ENCODE data around the gene PTPDC1.

Gene PTPDC1

DNA sequence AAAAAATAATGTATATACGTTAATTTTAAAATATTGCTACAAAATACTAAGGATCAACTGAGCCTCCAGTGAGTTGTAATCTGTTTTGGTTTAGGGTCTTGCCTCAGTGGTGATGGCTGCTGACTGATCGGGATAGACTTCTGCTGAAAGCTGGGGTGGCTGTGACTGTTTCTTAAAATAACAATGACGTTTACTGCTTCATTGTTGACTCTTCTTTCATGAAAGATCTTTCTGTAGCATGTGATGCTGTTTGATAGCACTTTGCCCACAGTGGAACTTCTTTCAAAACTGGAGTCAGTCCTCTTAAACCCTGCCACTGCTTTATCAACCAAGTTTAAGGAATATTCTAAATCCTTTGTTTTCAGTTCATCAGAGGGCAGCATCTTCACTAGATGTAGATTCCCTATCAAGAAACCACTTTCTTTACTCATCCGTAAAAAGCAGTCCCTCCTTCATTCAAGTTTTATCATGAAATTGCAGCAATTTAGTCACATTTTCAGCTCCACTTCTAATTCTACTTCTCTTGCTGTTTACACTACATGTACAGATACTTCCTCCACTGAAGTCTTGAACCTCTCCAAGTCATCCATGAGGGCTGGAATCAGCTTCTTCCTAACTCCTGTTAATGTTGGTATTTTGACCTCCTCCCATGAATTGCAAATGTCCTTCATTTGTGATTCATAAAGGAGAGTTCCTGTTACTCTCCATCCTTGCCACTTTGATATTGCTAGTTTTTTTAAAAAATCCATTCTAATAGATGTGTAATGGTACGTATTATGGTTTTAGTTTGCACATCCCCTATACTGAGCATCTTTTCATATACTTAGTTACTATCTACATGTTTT lies 41.5 kb upstream of the PTPDC1 start:
- Histone ChIP-seq H3K27ac (ENCODE audit: low read depth, low read length) (no peak overlapping the region), H3F3A (ENCODE audit: insufficient read depth) (no peaks in the 10 kb centered on the region), H3K9ac (ENCODE audit: low read length) (no peak overlapping the region), H3K36me3 (ENCODE audit: low read length) (no peaks in the 10 kb centered on the region), H4K20me1 (ENCODE audit: low read depth, low read length) (no peaks in the 10 kb centered on the region), H3K27me3 (ENCODE audit: low read length) (no peaks in the 10 kb centered on the region), H3K4me2 (ENCODE audit: low read depth, low read length, poor library complexity, severe bottlenecking) (no peak overlapping the region), H3K4me3 (ENCODE audit: insufficient read depth, low read length, poor library complexity, severe bottlenecking) (no peak overlapping the region), H3K9me2 (replicated peaks; ENCODE audit: insufficient read depth, low read length) (no peaks in the 10 kb centered on the region), H3K9me3 (ENCODE audit: insufficient read depth, low read length) (no peaks in the 10 kb centered on the region), H3K79me2 (ENCODE audit: insufficient read depth, low read length) (no peaks in the 10 kb centered on the region), H2AFZ (ENCODE audit: low read depth, low read length, severe bottlenecking) (no peak overlapping the region)
- no peak for TF ChIP-seq EZH2phosphoT487 (conservative IDR thresholded peaks at IDR 0.05; ENCODE audit: low read length)
- TF ChIP-seq, protein P1, sequence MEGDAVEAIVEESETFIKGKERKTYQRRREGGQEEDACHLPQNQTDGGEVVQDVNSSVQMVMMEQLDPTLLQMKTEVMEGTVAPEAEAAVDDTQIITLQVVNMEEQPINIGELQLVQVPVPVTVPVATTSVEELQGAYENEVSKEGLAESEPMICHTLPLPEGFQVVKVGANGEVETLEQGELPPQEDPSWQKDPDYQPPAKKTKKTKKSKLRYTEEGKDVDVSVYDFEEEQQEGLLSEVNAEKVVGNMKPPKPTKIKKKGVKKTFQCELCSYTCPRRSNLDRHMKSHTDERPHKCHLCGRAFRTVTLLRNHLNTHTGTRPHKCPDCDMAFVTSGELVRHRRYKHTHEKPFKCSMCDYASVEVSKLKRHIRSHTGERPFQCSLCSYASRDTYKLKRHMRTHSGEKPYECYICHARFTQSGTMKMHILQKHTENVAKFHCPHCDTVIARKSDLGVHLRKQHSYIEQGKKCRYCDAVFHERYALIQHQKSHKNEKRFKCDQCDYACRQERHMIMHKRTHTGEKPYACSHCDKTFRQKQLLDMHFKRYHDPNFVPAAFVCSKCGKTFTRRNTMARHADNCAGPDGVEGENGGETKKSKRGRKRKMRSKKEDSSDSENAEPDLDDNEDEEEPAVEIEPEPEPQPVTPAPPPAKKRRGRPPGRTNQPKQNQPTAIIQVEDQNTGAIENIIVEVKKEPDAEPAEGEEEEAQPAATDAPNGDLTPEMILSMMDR (IDR thresholded peaks at IDR 0.05; ENCODE audit: insufficient read depth, low read length, poor library complexity, severe bottlenecking) = no peak

DNA sequence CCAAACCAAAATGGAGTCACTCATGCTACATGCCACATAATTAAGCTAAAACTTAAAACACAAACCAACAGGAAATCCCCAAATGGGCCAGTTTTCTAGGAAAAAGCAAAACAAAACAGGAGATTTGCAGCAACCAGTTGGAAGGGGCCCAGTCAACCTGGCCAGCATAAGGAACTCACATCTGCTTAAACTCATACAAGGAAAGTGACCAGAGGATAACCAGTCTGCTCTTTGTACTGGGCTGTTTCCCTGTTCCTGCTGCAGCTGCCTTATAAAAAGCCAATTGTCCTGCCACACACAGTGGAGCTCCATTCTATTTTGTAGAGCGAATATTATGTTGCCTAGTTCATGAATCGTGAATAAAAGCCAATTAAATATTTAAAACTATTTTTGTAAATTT lies 29.5 kb upstream of the PTPDC1 start:
- Histone ChIP-seq H3K36me3 (ENCODE audit: low read length) (no peaks in the 10 kb centered on the region), H4K20me1 (ENCODE audit: low read depth, low read length) (no peaks in the 10 kb centered on the region), H3F3A (ENCODE audit: insufficient read depth) (no peaks in the 10 kb centered on the region), H3K27me3 (ENCODE audit: low read length) (no peaks in the 10 kb centered on the region), H3K9me2 (replicated peaks; ENCODE audit: insufficient read depth, low read length) (no peaks in the 10 kb centered on the region), H3K9me3 (ENCODE audit: insufficient read depth, low read length) (no peaks in the 10 kb centered on the region), H3K4me3 (ENCODE audit: insufficient read depth, low read length, poor library complexity, severe bottlenecking) (no peak overlapping the region), H3K4me2 (ENCODE audit: low read depth, low read length, poor library complexity, severe bottlenecking) (no peak overlapping the region), H3K9ac (ENCODE audit: low read length) (no peak overlapping the region), H3K79me2 (ENCODE audit: insufficient read depth, low read length) (no peaks in the 10 kb centered on the region), H2AFZ (ENCODE audit: low read depth, low read length, severe bottlenecking) (no peak overlapping the region), H3K27ac (ENCODE audit: low read depth, low read length) (no peak overlapping the region)
- TF ChIP-seq, protein P1 (IDR thresholded peaks at IDR 0.05; ENCODE audit: insufficient read depth, low read length, poor library complexity, severe bottlenecking) = no peak
- no peak for TF ChIP-seq EZH2phosphoT487 (conservative IDR thresholded peaks at IDR 0.05; ENCODE audit: low read length)

DNA sequence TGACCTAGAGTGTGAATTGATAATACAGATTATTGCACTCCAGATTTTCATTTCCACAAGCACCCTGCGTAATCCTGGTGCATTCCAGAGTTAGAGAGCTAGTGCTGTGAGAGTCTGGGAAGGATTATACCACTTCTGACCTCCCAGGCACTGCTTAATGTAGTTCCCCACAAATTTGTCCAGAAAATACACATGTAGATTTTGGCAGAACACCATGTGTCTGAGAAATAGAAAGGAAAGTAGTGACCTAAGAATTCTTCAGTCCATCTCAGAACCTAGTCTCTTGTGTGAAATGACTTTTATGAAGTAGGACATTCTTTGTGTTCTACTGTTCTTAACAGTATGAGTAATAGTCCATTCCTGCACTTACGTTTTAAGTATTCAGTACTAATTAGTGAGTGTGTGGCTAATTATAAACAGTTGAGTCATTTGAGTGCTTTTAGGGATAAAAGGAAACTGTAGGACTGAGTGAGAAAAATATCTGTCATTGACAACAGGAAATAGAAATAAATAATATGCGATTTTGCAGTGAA lies 27.8 kb upstream of the PTPDC1 start:
- TF ChIP-seq EZH2phosphoT487 (conservative IDR thresholded peaks at IDR 0.05; ENCODE audit: low read length) = no peak
- TF ChIP-seq, protein P1 (IDR thresholded peaks at IDR 0.05; ENCODE audit: insufficient read depth, low read length, poor library complexity, severe bottlenecking) = no peak
- H3F3A ChIP-seq (ENCODE audit: insufficient read depth) = no peaks in the 10 kb centered on the region
- H2AFZ ChIP-seq (ENCODE audit: low read depth, low read length, severe bottlenecking) = no peak overlapping the region
- no peaks in the 10 kb centered on the region for H3K9me2 ChIP-seq (replicated peaks; ENCODE audit: insufficient read depth, low read length)
- no peaks in the 10 kb centered on the region for H3K79me2 ChIP-seq (ENCODE audit: insufficient read depth, low read length)
- no peaks in the 10 kb centered on the region for H3K9me3 ChIP-seq (ENCODE audit: insufficient read depth, low read length)
- H3K4me2 ChIP-seq (ENCODE audit: low read depth, low read length, poor library complexity, severe bottlenecking) = no peak overlapping the region
- H3K27me3 ChIP-seq (ENCODE audit: low read length) = no peaks in the 10 kb centered on the region
- no peak overlapping the region for H3K27ac ChIP-seq (ENCODE audit: low read depth, low read length)
- no peaks in the 10 kb centered on the region for H3K36me3 ChIP-seq (ENCODE audit: low read length)
- H4K20me1 ChIP-seq (ENCODE audit: low read depth, low read length) = no peaks in the 10 kb centered on the region
- H3K9ac ChIP-seq (ENCODE audit: low read length) = no peak overlapping the region
- no peak overlapping the region for H3K4me3 ChIP-seq (ENCODE audit: insufficient read depth, low read length, poor library complexity, severe bottlenecking)

All from SU-DHL-6 (cell line).